NOMO-1 treated with DMSO at 0.1 percent for 48 hours (cell line): ENCODE measurements around the gene USP47.
A peak's percentile ranks its signal among the peaks of the same experiment; 100 is the strongest.
"Not testable (repeated sequence)": the region's sequence is repeated elsewhere in the genome, so short reads cannot be mapped to it uniquely, and the experiment has no call there.

Experiments
- DNase-seq: peaks from one replicate; lab custom pipeline; 2025; ENCODE audit not compliant: unreplicated experiment; lab: John Stamatoyannopoulos, UW

The USP47 gene

GRCh38 chr11:11821899-11822298 lies 19.9 kb upstream of the USP47 start:
- DNase-seq = no peak

- DNase-seq = no peak
Observed at GRCh38 chr11:11822946-11823345, 18.8 kb upstream of the USP47 start.

- no peak for DNase-seq
Observed at GRCh38 chr11:11826260-11826659, 15.5 kb upstream of the USP47 start.

GRCh38 chr11:11827272-11827671 lies 14.5 kb upstream of the USP47 start:
- no peak for DNase-seq

GRCh38 chr11:11831406-11831805 lies 10.4 kb upstream of the USP47 start:
- DNase-seq = not testable (repeated sequence)

GRCh38 chr11:11836676-11837231 lies 5.0 kb upstream of the USP47 start:
- no peak for DNase-seq

- no peak for DNase-seq
Observed at GRCh38 chr11:11839718-11840117, 2.1 kb upstream of the USP47 start.

- peak; percentile 33 for DNase-seq
Observed at GRCh38 chr11:11841116-11841722, 553 bp upstream of the USP47 start.

GRCh38 chr11:11842421-11843008 lies 743 bp downstream of the USP47 start:
- peak; percentile 80 for DNase-seq

- DNase-seq = no peak
Observed at GRCh38 chr11:11843211-11843621, 1.4 kb downstream of the USP47 start.

GRCh38 chr11:11843642-11844041 lies 1.9 kb downstream of the USP47 start:
- no peak for DNase-seq

GRCh38 chr11:11844272-11844671 lies 2.5 kb downstream of the USP47 start:
- no peak for DNase-seq

GRCh38 chr11:11845071-11845470 lies 3.3 kb downstream of the USP47 start:
- DNase-seq = no peak

GRCh38 chr11:11845551-11845950 lies 3.8 kb downstream of the USP47 start:
- no peak for DNase-seq

- no peak for DNase-seq
Observed at GRCh38 chr11:11847082-11847481, 5.3 kb downstream of the USP47 start.

- peak; percentile 55 for DNase-seq
Observed at GRCh38 chr11:11848891-11849746, 7.3 kb downstream of the USP47 start.

GRCh38 chr11:11850668-11851067 lies 8.9 kb downstream of the USP47 start:
- no peak for DNase-seq

GRCh38 chr11:11856638-11857037 lies 14.9 kb downstream of the USP47 start:
- no peak for DNase-seq

- no peak for DNase-seq
Observed at GRCh38 chr11:11857769-11858168, 16.0 kb downstream of the USP47 start.

- no peak for DNase-seq
Observed at GRCh38 chr11:11858676-11859075, 16.9 kb downstream of the USP47 start.

- DNase-seq = no peak
Observed at GRCh38 chr11:11860103-11860979, 18.6 kb downstream of the USP47 start.
